B cell (primary cell): Measurements from ENCODE around the gene TWF1. TPM values are rescaled to one million over a fixed set of nuclear protein-coding genes. Genes with fewer than 3 reads are reported as not detected.

Experiments used
- ATAC-seq: fragments of 200-7000 bp; cut with Tn5 transposase; one replicate; pipeline ENCODE4 v1.10.0; 2021; ENCODE audit warnings: low read depth, mild to moderate bottlenecking, moderate number of reproducible peaks, moderate library complexity
- CTCF ChIA-PET: fragments of 350-600 bp; sonication (Branson Sonifier 250); formaldehyde crosslinking; loops from one replicate; lab custom pipeline; 2021; ENCODE audit warnings: antibody characterized with exemption, inconsistent platforms; lab: Charles Lee
- POLR2A ChIA-PET: fragments of 350-600 bp; sonication (Branson Sonifier 250); formaldehyde crosslinking; loops from one replicate; lab custom pipeline; 2021; ENCODE audit warnings: antibody characterized with exemption; lab: Charles Lee
- DNase-seq: peaks from one replicate; pipeline ENCODE4 v3.0.0; 2013
- H2AFZ ChIP-seq: 2 replicates; pipeline ENCODE4 v1.6.1; 2012; ENCODE audit warnings: mild to moderate bottlenecking, low read depth, low read length; ENCODE audit not compliant: insufficient read depth, poor library complexity, severe bottlenecking
- H3K27ac ChIP-seq, 2 donors: 1 replicate in 1 of 2; 2 replicates in 1 of 2; pipeline ENCODE4 v1.5.1; 2012 to 2013; ENCODE audit warnings: low read length in 2 of 2, mild to moderate bottlenecking in 2 of 2, moderate library complexity in 1 of 2
- H3K27me3 ChIP-seq, 4 experiments: fragments of 200-600 bp in 1 of 4; sonication (generic) in 1 of 4; replicated peaks in 1 of 4; 1 replicate in 2 of 4; 2 replicates in 2 of 4; pipeline versions ENCODE4 v1.6.1 to v1.7.0; 2013 to 2016; ENCODE audit warnings: low read length in 3 of 4, mild to moderate bottlenecking in 2 of 4, mixed read lengths in 1 of 4, moderate library complexity in 1 of 4; ENCODE audit not compliant: insufficient read depth in 4 of 4, control insufficient read depth in 3 of 4; ENCODE audit errors: control extremely low read depth in 1 of 4
- H3K36me3 ChIP-seq, 2 experiments: replicated peaks in 1 of 2; 1 replicate in 1 of 2; 2 replicates in 1 of 2; pipeline versions ENCODE4 v1.6.1 to v1.7.1; 2013; ENCODE audit warnings: low read length in 1 of 2; ENCODE audit not compliant: insufficient read depth in 2 of 2, control insufficient read depth in 1 of 2; ENCODE audit errors: control extremely low read depth in 1 of 2, extremely low read depth in 1 of 2
- H3K4me1 ChIP-seq, 2 donors: fragments of 200-600 bp in 1 of 2; sonication (generic) in 1 of 2; 1 replicate in 1 of 2; 2 replicates in 1 of 2; pipeline versions ENCODE4 v1.5.1 to v1.6.1; 2013 to 2017; ENCODE audit warnings: low read length in 2 of 2; ENCODE audit not compliant: control insufficient read depth in 2 of 2, insufficient read depth in 2 of 2
- H3K4me2 ChIP-seq: replicated peaks from 2 replicates; pipeline ENCODE3; 2012; ENCODE audit warnings: mild to moderate bottlenecking, low read depth, low read length; ENCODE audit not compliant: poor library complexity, severe bottlenecking
- H3K4me3 ChIP-seq, 5 experiments: fragments of 200-600 bp in 1 of 5; sonication (generic) in 1 of 5; 1 replicate in 3 of 5; 2 replicates in 2 of 5; pipeline versions ENCODE4 v1.5.1 to v1.7.0; 2011 to 2016; ENCODE audit warnings: low read length in 4 of 5, mild to moderate bottlenecking in 4 of 5, low read depth in 2 of 5, control low read depth in 1 of 5, moderate library complexity in 1 of 5; ENCODE audit not compliant: insufficient read depth in 1 of 5; ENCODE audit errors: control extremely low read depth in 1 of 5, extremely low read depth in 1 of 5
- H3K79me2 ChIP-seq: fragments of 200-600 bp; sonication (generic); one replicate; pipeline ENCODE4 v1.6.0; 2016; ENCODE audit warnings: low read length; ENCODE audit not compliant: control insufficient read depth, insufficient read depth
- H3K9ac ChIP-seq: fragments of 200-600 bp; sonication (generic); 2 replicates; pipeline ENCODE4 v1.6.1; 2017; ENCODE audit warnings: mild to moderate bottlenecking, low read length, moderate library complexity
- H3K9me3 ChIP-seq, 3 donors: one replicate each; pipeline versions ENCODE4 v1.6.1 to v1.7.1; 2013; ENCODE audit warnings: low read length in 2 of 3; ENCODE audit not compliant: control insufficient read depth in 2 of 3, insufficient read depth in 1 of 3; ENCODE audit errors: control extremely low read depth in 1 of 3
- H4K20me1 ChIP-seq: 2 replicates; pipeline ENCODE4 v1.6.0; 2012; ENCODE audit warnings: mild to moderate bottlenecking, low read length; ENCODE audit not compliant: insufficient read depth, control insufficient read depth, poor library complexity, severe bottlenecking
- H3K27ac Mint-ChIP-seq: one replicate; pipeline ENCODE4 v1.8.0; 2021; ENCODE audit warnings: mixed read lengths
- H3K27me3 Mint-ChIP-seq: one replicate; pipeline ENCODE4 v1.8.0; 2021; ENCODE audit warnings: mixed read lengths
- H3K4me1 Mint-ChIP-seq: one replicate; pipeline ENCODE4 v1.8.0; 2021; ENCODE audit warnings: mixed read lengths
- H3K4me3 Mint-ChIP-seq: one replicate; pipeline ENCODE4 v1.8.0; 2021; ENCODE audit warnings: mixed read lengths
- H3K9me3 Mint-ChIP-seq: one replicate; pipeline ENCODE4 v1.8.0; 2022; ENCODE audit warnings: mixed read lengths; ENCODE audit not compliant: insufficient read depth
- EZH2 ChIP-seq: IDR thresholded peaks from 2 replicates; pipeline ENCODE4 v1.6.1; 2012; ENCODE audit warnings: borderline replicate concordance, low read depth, mild to moderate bottlenecking, moderate library complexity, low read length; ENCODE audit not compliant: insufficient read depth, poor library complexity, severe bottlenecking
- WGBS: methylation state at CpG from one replicate; pipeline ENCODE4 v1.1.5; 2013; ENCODE audit warnings: missing lambda C conversion rate; ENCODE audit not compliant: insufficient coverage; 5-methylcytosine and 5-hydroxymethylcytosine counted together
- intact Hi-C: fragments of 100-400 bp; cut with micrococcal nuclease; formaldehyde crosslinking; loops from one replicate; pipeline ENCODE4 v1.10.0; 2022
- polyA plus RNA-seq: library from polyadenylated mRNA; depleted of rRNA; stranded (reverse); fragments of >200 nt; gene quantifications from 2 replicates; pipeline ENCODE4 v1.2.3, GENCODE V29; 2012
- total RNA-seq, 2 donors: library from RNA; stranded (reverse); fragments of 120-200 nt in 1 of 2; gene quantifications; 1 replicate in 1 of 2; 2 replicates in 1 of 2; pipeline versions ENCODE4 v1.2.3 to v1.2.4, GENCODE V29; 2013 to 2022
- TF ChIP-seq, protein P1 (sequence below): fragments of 200-600 bp; IDR thresholded peaks from one replicate; pipeline ENCODE4 v1.8.0; 2022; ENCODE audit warnings: antibody characterized with exemption, mild to moderate bottlenecking

TWF1 gene
- total and polyA plus RNA-seq, 2 donors (not counting 1 experiment from before 2014, with no cell fraction given): 19.6 to 34.3 TPM

DNA sequence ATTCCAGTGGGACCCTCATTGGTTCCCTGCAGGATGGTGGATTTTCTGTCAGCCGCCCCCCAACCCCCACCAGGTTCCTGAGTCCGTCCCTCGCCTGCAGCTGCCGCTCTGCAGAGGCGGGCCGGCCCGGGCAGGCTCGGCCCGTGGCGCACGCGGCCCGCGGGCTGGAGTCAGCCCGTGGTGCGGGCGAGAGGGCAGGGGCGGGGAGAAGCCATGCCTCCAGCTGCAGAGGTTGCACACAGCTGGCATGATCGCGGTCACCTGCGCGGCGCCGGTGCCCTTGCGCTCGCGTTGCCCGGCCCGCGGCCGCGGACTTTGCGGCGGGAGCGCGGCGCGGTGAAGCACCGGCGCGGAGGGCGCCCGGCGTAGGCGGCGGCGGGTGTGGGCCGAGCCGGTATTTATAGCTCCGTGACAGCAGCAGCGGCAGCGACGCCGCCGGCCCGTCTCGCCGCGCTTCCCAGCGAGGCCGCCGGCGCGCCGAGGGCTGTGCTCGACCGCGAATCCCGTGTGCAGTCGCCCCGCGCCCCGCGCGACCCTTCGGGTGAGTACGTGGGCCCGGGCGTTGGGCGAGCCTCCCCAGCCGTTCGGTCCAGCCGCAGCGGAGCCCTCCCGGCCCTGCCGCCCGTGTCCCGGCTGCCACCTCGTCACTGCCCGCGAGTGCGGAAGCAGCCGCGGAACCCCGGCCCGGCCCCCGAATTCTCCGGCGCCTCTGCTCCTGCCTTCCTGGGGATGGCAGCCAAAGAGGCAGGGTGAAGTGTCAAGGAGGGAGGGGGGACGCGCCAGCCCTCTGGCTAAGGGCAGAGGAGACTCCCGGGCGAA, 29.7 kb upstream of the TWF1 start, which contains the start of gene TMEM117:
TSS of gene TMEM117 (plus strand) at position 426 of the 819 bp plus-strand sequence.
- TF ChIP-seq, protein P1, sequence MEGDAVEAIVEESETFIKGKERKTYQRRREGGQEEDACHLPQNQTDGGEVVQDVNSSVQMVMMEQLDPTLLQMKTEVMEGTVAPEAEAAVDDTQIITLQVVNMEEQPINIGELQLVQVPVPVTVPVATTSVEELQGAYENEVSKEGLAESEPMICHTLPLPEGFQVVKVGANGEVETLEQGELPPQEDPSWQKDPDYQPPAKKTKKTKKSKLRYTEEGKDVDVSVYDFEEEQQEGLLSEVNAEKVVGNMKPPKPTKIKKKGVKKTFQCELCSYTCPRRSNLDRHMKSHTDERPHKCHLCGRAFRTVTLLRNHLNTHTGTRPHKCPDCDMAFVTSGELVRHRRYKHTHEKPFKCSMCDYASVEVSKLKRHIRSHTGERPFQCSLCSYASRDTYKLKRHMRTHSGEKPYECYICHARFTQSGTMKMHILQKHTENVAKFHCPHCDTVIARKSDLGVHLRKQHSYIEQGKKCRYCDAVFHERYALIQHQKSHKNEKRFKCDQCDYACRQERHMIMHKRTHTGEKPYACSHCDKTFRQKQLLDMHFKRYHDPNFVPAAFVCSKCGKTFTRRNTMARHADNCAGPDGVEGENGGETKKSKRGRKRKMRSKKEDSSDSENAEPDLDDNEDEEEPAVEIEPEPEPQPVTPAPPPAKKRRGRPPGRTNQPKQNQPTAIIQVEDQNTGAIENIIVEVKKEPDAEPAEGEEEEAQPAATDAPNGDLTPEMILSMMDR: no peak
- no peak for TF ChIP-seq EZH2
- Histone ChIP-seq H3K27me3 (no peaks in the 10 kb centered on the region), H3K4me1 (peaks cover 12% of the 10 kb centered on the region in 2 donors), H2AFZ (peak within 1 kb of the TSS; percentile 94), H4K20me1 (no peaks in the 10 kb centered on the region), H3K36me3 (no peaks in the 10 kb centered on the region), H3K27ac (peak within 1 kb of the TSS; percentile 79 to 93), H3K4me3 (peak within 1 kb of the TSS; percentile 50 to 80 (median 73)), H3K79me2 (peaks cover 24% of the 10 kb centered on the region), H3K4me2 (peak within 1 kb of the TSS; percentile 88), H3K9me3 (no peaks in the 10 kb centered on the region), H3K9ac (peak within 1 kb of the TSS; percentile 85)
- Mint-ChIP-seq H3K4me1 (peaks cover 19% of the 10 kb centered on the region), H3K4me3 (peak within 1 kb of the TSS; percentile 90), H3K27ac (peak within 1 kb of the TSS; percentile 91), H3K9me3 (no peaks in the 10 kb centered on the region), H3K27me3 (no peaks in the 10 kb centered on the region)
- peak; percentile 85 for DNase-seq
- CTCF ChIA-PET: interaction anchor here (1.3 to 1.9 kb wide), 3 partner anchors 28 to 47 kb away, joined by 5 to 14 read pairs (median 8); partner anchors contain the start of gene TWF1
- WGBS: under 1% methylated on average over 99 of the region's 103 CpGs
- peak; percentile 73 for ATAC-seq
- POLR2A ChIA-PET: interaction anchor here (0.5 to 2.2 kb wide), 2 partner anchors 27 to 29 kb away, joined by 3 to 17 read pairs; partner anchors contain the start of gene TWF1
- intact Hi-C loops: loop anchor here (1.0 to 10.0 kb wide), 3 partner anchors 30 to 1691 kb away; partner anchors contain the start of genes GXYLT1, IRAK4, PUS7L and TWF1
